ENCODE results near the gene KRT72. TPM values are rescaled to one million over a fixed set of nuclear protein-coding genes. Genes with fewer than 3 reads are reported as not detected.
A peak's percentile ranks its signal among the peaks of the same experiment; 100 is the strongest.

KRT72 gene
- total RNA-seq, 1 experiment from 2014 or later, result 0.17 TPM

- ChIA-PET CTCF (interaction anchor here (2.5 to 4.6 kb wide), 4 partner anchors 185 to 299 kb away, joined by 16 to 29 read pairs (median 22); no protein-coding TSS in a partner anchor), POLR2A (no interaction called here)
These were observed 20.2 kb downstream of the KRT72 start for GRCh38 chr12:52581066-52581465.

GRCh38 chr12:52580496-52580895 is 20.8 kb downstream of the KRT72 start:
- BruUV-seq (replicated peaks), result no TSS peak
- DNase-seq (ENCODE audit: low read depth, low spot score), result no peak
- H3K9me3 ChIP-seq (ENCODE audit: control insufficient read depth in 1 of 2, insufficient read depth in 1 of 2, low read depth in 1 of 2, low read length in 2 of 2), result no peaks in the 10 kb centered on the region
- H3K4me1 ChIP-seq (ENCODE audit: control insufficient read depth in 1 of 2, insufficient read depth in 2 of 2, low read length in 2 of 2), result peaks cover 0 to 40% of the 10 kb centered on the region in 2 experiments; a peak in 3 of 4 replicates
- no peak overlapping the region for H3K27ac ChIP-seq (ENCODE audit: low read depth, low read length)
- ChIA-PET CTCF (interaction anchor here (1.1 to 4.6 kb wide), 5 partner anchors 185 to 299 kb away, joined by 4 to 29 read pairs (median 21); no protein-coding TSS in a partner anchor), RAD21 (ENCODE audit: low non-redundant PET in 1 of 2, low total read pairs in 2 of 2, uncharacterized antibody in 2 of 2, unreplicated experiment in 2 of 2) (interaction anchor here in 1 of 2 experiments (1.5 kb wide), 1 partner anchor 299 kb away, joined by 3 read pairs; no protein-coding TSS in a partner anchor), POLR2A (no interaction called here)
- ATAC-seq, result no peak
- H4K20me1 ChIP-seq (ENCODE audit: insufficient read depth), result no peaks in the 10 kb centered on the region
- H2AFZ ChIP-seq (ENCODE audit: low read depth, low read length, poor library complexity, severe bottlenecking), result no peak overlapping the region
- no peaks in the 10 kb centered on the region for H3K9me2 ChIP-seq (ENCODE audit: insufficient read depth)
- intact Hi-C loops (cut with micrococcal nuclease), result loop anchor here (5.0 kb wide), 2 partner anchors 188 to 423 kb away; no protein-coding TSS in a partner anchor
- H3K27me3 ChIP-seq (ENCODE audit: insufficient read depth, low read length), result no peaks in the 10 kb centered on the region
- no peak for TF ChIP-seq YY1 (IDR thresholded peaks at IDR 0.05; ENCODE audit: extremely low read depth, insufficient replicate concordance, low read depth, low read length)
- no peak for TF ChIP-seq ZNF274 (IDR thresholded peaks at IDR 0.05; ENCODE audit: low read depth, low read length)
- no peak for TF ChIP-seq CBX3 (IDR thresholded peaks at IDR 0.05; ENCODE audit: low read depth)
- no peak for TF ChIP-seq POLR2A (IDR thresholded peaks at IDR 0.05; ENCODE audit: borderline replicate concordance, extremely low read depth, insufficient read depth, insufficient read length)
- TF ChIP-seq CEBPB (IDR thresholded peaks at IDR 0.05; ENCODE audit: low read depth), result no peak
- no peak for TF ChIP-seq ATF3 (IDR thresholded peaks at IDR 0.05)
- no peak for TF ChIP-seq ELF1 (IDR thresholded peaks at IDR 0.05; ENCODE audit: borderline replicate concordance, low read depth)
- H3K79me2 ChIP-seq (ENCODE audit: insufficient read depth, low read length), result no peaks in the 10 kb centered on the region
- no peak overlapping the region for H3K4me3 ChIP-seq (replicated peaks in 1 of 2; ENCODE audit: low read depth in 1 of 2, low read length in 2 of 2)
- peak overlapping the region; percentile 19; the same call in 1 of the 2 replicates for H3K4me2 ChIP-seq (ENCODE audit: low read length)
- no peaks in the 10 kb centered on the region for H3K36me3 ChIP-seq (ENCODE audit: control insufficient read depth in 1 of 2, insufficient read depth in 2 of 2, low read length in 2 of 2)
- no peak overlapping the region for H3K9ac ChIP-seq (ENCODE audit: low read length)

More at GRCh38 chr12:52581066-52581465, 20.2 kb downstream of the KRT72 start:
- TF ChIP-seq JUND (IDR thresholded peaks at IDR 0.05) (no peak), TCF7L2 (IDR thresholded peaks at IDR 0.05; ENCODE audit: borderline replicate concordance, extremely low read depth, insufficient read depth, insufficient read length) (no peak), CEBPB (IDR thresholded peaks at IDR 0.05; ENCODE audit: low read depth) (no peak), POLR2A (IDR thresholded peaks at IDR 0.05; ENCODE audit: borderline replicate concordance, extremely low read depth, insufficient read depth, insufficient read length) (no peak), ZFX (IDR thresholded peaks at IDR 0.05) (no peak), ELF1 (IDR thresholded peaks at IDR 0.05; ENCODE audit: borderline replicate concordance, low read depth) (no peak)
- Histone ChIP-seq H3K9me3 (ENCODE audit: control insufficient read depth in 1 of 2, insufficient read depth in 1 of 2, low read depth in 1 of 2, low read length in 2 of 2) (no peaks in the 10 kb centered on the region), H4K20me1 (ENCODE audit: insufficient read depth) (no peaks in the 10 kb centered on the region), H3K27me3 (ENCODE audit: insufficient read depth, low read length) (no peaks in the 10 kb centered on the region), H3K4me3 (replicated peaks in 1 of 2; ENCODE audit: low read depth in 1 of 2, low read length in 2 of 2) (no peak overlapping the region), H3K27ac (ENCODE audit: low read depth, low read length) (no peak overlapping the region), H2AFZ (ENCODE audit: low read depth, low read length, poor library complexity, severe bottlenecking) (no peak overlapping the region), H3K36me3 (ENCODE audit: control insufficient read depth in 1 of 2, insufficient read depth in 2 of 2, low read length in 2 of 2) (no peaks in the 10 kb centered on the region), H3K9me2 (ENCODE audit: insufficient read depth) (no peaks in the 10 kb centered on the region), H3K4me2 (ENCODE audit: low read length) (no peak overlapping the region), H3K9ac (ENCODE audit: low read length) (no peak overlapping the region), H3K79me2 (ENCODE audit: insufficient read depth, low read length) (no peaks in the 10 kb centered on the region), H3K4me1 (ENCODE audit: control insufficient read depth in 1 of 2, insufficient read depth in 2 of 2, low read length in 2 of 2) (peaks cover 0 to 40% of the 10 kb centered on the region in 2 experiments; a peak in 3 of 4 replicates)
- ATAC-seq (no peak), DNase-seq (ENCODE audit: low read depth, low spot score) (no peak)
- no TSS peak for BruUV-seq (replicated peaks)
- RAD21 ChIA-PET (ENCODE audit: low non-redundant PET in 1 of 2, low total read pairs in 2 of 2, uncharacterized antibody in 2 of 2, unreplicated experiment in 2 of 2), result interaction anchor here in 1 of 2 experiments (1.5 kb wide), 1 partner anchor 298 kb away, joined by 3 read pairs; no protein-coding TSS in a partner anchor
- intact Hi-C loops (cut with micrococcal nuclease), result loop anchor here (5.0 kb wide), 2 partner anchors 189 to 424 kb away; no protein-coding TSS in a partner anchor

Data from HCT116 (cell line).